AG04449 (cell line): ENCODE results near the gene PAPOLB.

Experiments used
- CTCF ChIA-PET: fragments of 350-600 bp; formaldehyde crosslinking; extraction: SDS; loops from one replicate; lab custom pipeline; 2021; ENCODE audit warnings: antibody characterized with exemption; lab: Yijun Ruan, JAX
- POLR2A ChIA-PET: fragments of 400-600, 350-600 bp; formaldehyde crosslinking; extraction: SDS; loops from one replicate; lab custom pipeline; 2020; ENCODE audit warnings: antibody characterized with exemption, inconsistent platforms; lab: Yijun Ruan, JAX
- DNase-seq: peaks from one replicate; pipeline ENCODE4 v3.0.0-alpha.2; 2010; ENCODE audit warnings: low read depth, low spot score
- H3K4me3 ChIP-seq: 2 replicates; pipeline ENCODE4 v1.5.1; 2011; ENCODE audit warnings: low read depth, mild to moderate bottlenecking, control low read depth, low read length
- TF ChIP-seq, protein P1 (sequence below): IDR thresholded peaks from one replicate; pipeline ENCODE4 v1.5.1; 2011; ENCODE audit warnings: mild to moderate bottlenecking, moderate library complexity, low read length, control low read depth, inconsistent platforms; ENCODE audit not compliant: insufficient read depth; ENCODE audit errors: missing control alignments

The PAPOLB gene

DNA sequence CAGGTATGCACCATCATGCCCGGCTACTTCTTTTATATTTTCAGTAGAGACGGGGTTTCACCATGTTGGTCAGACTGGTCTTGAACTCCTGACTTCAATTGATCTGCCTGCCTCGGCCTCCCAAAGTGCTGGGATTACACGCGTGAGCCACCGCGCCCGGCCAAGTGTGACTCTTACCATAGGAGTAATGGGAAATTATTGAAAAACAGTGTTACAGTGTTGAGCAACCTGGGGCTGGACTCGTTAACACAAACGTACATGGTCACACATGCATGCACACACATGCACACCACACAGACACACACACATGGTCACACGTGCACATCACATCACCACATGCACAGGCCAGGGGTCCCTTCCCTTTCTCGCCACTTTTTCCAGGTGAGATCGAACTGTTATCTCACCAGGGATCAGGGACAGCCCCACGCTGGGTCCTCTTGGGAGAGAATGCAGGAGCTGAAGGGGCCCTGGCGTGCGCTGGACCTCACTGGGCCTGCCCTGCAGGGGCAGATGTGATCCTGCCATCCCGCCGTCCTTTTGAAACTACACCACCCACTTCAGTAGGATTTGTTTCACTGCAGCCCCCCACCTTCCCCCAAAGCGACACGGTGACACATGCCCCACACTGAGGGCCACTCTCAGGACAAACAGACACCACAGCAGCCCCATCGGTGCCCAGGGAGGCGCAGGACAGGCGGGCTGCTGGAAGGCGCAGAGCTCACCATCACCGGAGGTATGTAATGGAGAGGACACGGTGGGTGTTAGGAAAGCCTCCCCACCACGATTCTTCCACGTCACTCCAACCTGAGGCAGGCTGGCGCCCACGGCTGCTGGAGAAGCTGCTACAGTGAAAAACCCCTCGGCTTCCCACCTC lies 11.5 kb upstream of the PAPOLB start:
- DNase-seq = no peak
- no peak overlapping the region for H3K4me3 ChIP-seq
- POLR2A ChIA-PET = no interaction called here
- TF ChIP-seq, protein P1, sequence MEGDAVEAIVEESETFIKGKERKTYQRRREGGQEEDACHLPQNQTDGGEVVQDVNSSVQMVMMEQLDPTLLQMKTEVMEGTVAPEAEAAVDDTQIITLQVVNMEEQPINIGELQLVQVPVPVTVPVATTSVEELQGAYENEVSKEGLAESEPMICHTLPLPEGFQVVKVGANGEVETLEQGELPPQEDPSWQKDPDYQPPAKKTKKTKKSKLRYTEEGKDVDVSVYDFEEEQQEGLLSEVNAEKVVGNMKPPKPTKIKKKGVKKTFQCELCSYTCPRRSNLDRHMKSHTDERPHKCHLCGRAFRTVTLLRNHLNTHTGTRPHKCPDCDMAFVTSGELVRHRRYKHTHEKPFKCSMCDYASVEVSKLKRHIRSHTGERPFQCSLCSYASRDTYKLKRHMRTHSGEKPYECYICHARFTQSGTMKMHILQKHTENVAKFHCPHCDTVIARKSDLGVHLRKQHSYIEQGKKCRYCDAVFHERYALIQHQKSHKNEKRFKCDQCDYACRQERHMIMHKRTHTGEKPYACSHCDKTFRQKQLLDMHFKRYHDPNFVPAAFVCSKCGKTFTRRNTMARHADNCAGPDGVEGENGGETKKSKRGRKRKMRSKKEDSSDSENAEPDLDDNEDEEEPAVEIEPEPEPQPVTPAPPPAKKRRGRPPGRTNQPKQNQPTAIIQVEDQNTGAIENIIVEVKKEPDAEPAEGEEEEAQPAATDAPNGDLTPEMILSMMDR = no peak
- CTCF ChIA-PET = no interaction called here

DNA sequence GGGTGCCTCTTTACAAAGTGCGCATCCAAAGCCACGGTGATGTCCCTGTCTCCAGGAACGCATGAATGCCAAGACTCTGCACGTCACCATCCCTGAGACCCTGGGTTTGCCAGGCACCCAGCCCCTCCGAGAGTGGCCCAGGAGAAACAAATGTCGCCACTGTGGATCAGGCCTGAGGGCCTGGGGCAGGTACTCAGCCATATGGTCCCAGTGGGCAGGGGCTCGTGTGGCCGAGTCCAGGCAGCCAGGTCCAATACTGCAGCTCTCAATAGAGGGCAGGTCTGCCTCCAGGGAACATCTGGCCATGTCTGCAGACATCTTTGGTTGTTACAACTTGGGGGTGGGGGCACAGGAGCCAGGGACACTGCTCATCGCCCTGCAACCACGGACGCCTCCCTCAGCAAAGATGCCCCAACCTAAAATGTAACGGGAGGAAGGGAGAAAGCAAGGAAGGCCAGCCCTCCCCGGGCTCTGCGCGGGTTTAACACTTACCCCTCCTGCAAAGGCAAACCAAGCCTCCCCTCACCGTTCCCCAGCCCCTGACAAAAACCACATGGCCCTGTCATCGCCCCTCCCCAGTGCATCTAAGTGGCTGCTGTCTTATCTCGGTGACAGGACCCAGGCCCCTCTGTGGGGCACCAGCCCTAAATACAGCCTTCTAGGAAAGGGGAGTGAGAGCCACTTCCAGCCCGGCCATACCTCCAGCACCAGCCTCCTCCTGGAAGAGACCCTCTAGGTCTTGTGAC lies 10.3 kb upstream of the PAPOLB start:
- POLR2A ChIA-PET = no interaction called here
- TF ChIP-seq, protein P1 = no peak
- DNase-seq = no peak
- no peak overlapping the region for H3K4me3 ChIP-seq
- CTCF ChIA-PET = no interaction called here

DNA sequence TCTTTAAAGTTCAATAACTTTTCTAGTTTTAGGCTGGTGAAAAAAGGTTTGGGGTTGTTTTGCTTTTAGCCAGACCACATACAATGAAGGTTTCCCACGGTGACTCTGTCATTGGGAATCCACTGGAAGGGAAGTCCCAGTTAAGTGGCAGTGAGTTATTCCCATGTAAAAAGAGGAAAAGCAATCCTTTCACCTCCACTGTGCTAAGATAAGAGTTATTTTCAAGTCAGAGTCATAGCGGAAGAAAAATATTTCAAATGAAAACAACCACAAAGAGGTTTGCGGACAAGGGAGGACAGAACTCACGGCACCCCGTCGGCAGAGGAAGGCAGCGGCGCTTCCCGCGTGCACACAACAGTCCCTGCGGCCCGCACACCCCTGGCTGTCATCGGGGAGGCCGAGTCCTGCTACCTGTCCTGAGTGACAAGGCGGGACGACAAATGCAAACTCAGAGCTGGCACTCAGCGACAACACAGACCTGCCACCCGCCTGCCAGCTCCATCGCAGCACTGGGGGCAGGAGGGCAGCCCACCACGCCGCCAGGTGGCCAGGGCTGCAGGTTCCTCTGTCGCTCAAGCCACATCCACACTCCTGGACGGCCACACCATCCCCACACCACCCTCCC lies 9.3 kb upstream of the PAPOLB start:
- POLR2A ChIA-PET = no interaction called here
- DNase-seq = no peak
- TF ChIP-seq, protein P1 = no peak
- no peak overlapping the region for H3K4me3 ChIP-seq
- CTCF ChIA-PET = no interaction called here

DNA sequence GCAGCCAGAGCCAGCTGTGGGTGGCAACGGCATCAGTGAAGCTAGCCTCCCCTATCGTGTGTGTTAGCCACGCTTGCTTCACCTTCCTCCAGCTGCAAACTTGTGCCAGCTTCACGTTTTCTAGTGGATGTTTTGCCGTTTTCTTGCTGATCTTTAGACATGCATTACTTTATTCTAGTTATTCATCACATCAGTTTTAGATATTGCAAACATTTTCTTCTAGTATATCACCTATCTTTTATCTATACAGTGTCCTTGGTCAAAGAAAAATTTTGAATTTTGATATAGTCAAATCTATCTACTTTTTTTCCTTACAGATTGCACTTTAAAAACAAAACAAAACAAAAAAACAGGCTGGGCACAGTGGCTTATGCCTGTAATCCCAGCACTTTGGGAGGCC lies 6.7 kb upstream of the PAPOLB start:
- ChIA-PET CTCF (interaction anchor here (1.5 to 2.0 kb wide), 2 partner anchors 12 to 15 kb away, joined by 3 to 9 read pairs; partner anchors contain the start of gene RADIL), POLR2A (no interaction called here)
- H3K4me3 ChIP-seq = no peak overlapping the region
- no peak for DNase-seq
- TF ChIP-seq, protein P1 = no peak

DNA sequence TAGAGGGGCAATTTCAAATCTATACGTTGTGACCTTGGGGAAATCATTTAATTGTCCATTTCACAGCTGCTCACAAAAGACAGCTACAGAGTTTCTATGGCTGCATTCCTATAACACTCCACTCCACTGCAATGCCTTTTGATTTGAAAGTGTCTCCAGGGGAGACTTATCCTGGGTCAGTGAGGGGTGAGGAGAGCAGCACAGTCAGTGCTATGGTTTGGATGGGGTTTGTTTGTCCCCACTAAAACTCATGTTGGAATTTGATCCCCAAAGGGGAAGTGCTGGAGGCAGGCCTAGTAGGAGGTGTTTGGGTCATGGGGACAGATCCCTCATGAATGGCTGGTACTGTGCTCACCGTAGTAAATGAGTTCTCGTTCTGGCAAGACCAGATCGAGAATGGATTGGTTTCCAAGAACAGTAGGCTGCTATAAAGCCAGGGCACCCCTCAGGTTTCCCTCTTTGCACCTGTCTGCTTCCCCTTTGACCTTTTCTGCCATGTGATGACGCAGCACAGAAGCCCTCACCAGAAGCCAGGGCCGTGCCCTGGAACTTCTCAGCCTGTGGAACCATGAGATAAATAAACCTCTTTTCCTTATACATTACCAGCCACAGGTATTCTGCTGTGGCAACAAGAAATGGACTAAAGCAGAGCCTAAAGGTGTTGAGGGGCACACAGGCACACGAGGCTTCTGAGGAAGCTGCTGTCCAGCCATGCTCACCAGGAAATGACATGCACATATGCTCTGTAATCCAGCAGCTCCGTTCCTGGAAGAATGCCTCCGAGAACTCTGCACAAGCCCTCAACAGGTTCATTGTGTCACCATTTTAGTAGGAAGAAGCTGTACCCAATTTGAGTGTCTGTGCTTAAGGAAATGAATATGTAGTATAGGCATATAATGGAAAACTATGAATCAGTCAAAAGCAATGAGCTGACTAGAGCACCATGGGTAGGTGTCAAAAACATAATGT lies 5.0 kb upstream of the PAPOLB start:
- TF ChIP-seq, protein P1 = no peak
- H3K4me3 ChIP-seq = no peak overlapping the region
- CTCF ChIA-PET = interaction anchor here (1.1 to 2.0 kb wide), 3 partner anchors 14 to 107 kb away, joined by 3 to 9 read pairs (median 4); partner anchors contain the start of gene RADIL
- POLR2A ChIA-PET = no interaction called here
- DNase-seq = no peak
